T-helper 17 cell (primary cell): Measurements from ENCODE around the gene CHRNB2. TPM values are rescaled to one million over a fixed set of nuclear protein-coding genes. Genes with fewer than 3 reads are reported as not detected.

Source experiments
- ATAC-seq: fragments of 150-1000 bp; cut with Tn5 transposase; 2 replicates; pipeline ENCODE4 v1.10.0; 2021; ENCODE audit warnings: mild to moderate bottlenecking, moderate library complexity
- DNase-seq, 3 donors: peaks; one replicate each; pipeline versions ENCODE4 v3.0.0 to v3.0.0-alpha.2; 2020 to 2021
- H3K9me3 ChIP-seq: one replicate; pipeline ENCODE4 v1.7.0; 2013; ENCODE audit warnings: low read length, mild to moderate bottlenecking; ENCODE audit not compliant: control insufficient read depth, poor library complexity, severe bottlenecking
- H3K27ac Mint-ChIP-seq: one replicate; pipeline ENCODE4 v1.8.0; 2022; ENCODE audit warnings: mild to moderate bottlenecking, moderate library complexity, mixed read lengths
- H3K27me3 Mint-ChIP-seq: one replicate; pipeline ENCODE4 v1.8.0; 2022; ENCODE audit warnings: mixed read lengths
- H3K36me3 Mint-ChIP-seq: one replicate; pipeline ENCODE4 v1.8.0; 2022; ENCODE audit warnings: low read depth, mixed read lengths
- H3K4me1 Mint-ChIP-seq: one replicate; pipeline ENCODE4 v1.8.0; 2022; ENCODE audit warnings: mild to moderate bottlenecking, mixed read lengths
- H3K4me3 Mint-ChIP-seq: one replicate; pipeline ENCODE4 v1.8.0; 2022; ENCODE audit warnings: mild to moderate bottlenecking, moderate library complexity, mixed read lengths
- total RNA-seq, 4 donors: library from RNA in 2 of 4; stranded (reverse) in 2 of 4; gene quantifications; one replicate each; pipeline ENCODE4 v1.2.3 and lab custom pipeline; 2022 to 2026

The CHRNB2 gene
- total RNA-seq, 2 donors from 2014 or later: not detected

GRCh38 chr1:154546264-154547063 is 21.1 kb upstream of the CHRNB2 start:
- Mint-ChIP-seq H3K4me3 (no peak overlapping the region), H3K27ac (no peak overlapping the region), H3K27me3 (peaks cover 15% of the 10 kb centered on the region), H3K36me3 (peaks cover 6% of the 10 kb centered on the region), H3K4me1 (peaks cover 11% of the 10 kb centered on the region)
- H3K9me3 ChIP-seq: no peaks in the 10 kb centered on the region
- DNase-seq (peak in 2 of 3 donors; percentile 30 to 34), ATAC-seq (peak; percentile 85)

DNA sequence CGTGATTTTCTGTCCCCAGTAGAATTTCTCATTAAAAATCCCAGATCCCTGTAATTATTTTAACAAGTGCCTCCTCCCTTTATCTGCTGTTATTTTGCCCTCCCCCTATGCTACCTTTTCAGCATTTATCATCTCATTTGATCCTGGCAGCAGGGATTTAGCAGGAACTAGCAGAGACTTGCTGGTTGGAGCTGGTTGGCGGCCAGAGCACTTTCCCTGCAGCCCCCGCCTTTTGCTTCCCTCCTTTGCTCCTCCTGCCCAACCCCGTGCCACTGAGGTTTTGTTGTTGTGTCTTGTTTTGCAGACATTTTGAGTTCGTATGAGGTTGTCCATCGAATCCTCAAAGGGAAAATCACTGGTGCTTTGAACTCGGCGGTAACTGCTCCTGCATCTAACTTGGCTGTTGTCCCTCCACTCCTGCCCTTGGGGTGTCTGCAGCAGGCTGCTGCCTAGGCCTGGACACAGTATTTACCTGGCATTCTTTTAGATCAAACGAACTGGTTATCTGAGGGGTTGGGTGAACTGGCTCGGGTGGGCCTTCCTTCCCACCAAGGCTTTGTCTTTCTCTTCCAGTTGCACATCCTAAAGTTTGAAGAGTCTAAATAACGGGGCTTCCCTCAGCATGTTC is 20.4 kb upstream of the CHRNB2 start:
- Mint-ChIP-seq H3K4me3 (no peak overlapping the region), H3K36me3 (peaks cover 6% of the 10 kb centered on the region), H3K27me3 (peaks cover 9% of the 10 kb centered on the region), H3K4me1 (peaks cover 11% of the 10 kb centered on the region), H3K27ac (no peak overlapping the region)
- H3K9me3 ChIP-seq: no peaks in the 10 kb centered on the region
- DNase-seq: no peak
- no peak for ATAC-seq

GRCh38 chr1:154548028-154548427 is 19.6 kb upstream of the CHRNB2 start:
- peaks cover 11% of the 10 kb centered on the region for H3K4me1 Mint-ChIP-seq
- H3K4me3 Mint-ChIP-seq: no peak overlapping the region
- no peaks in the 10 kb centered on the region for H3K9me3 ChIP-seq
- peaks cover 6% of the 10 kb centered on the region for H3K36me3 Mint-ChIP-seq
- DNase-seq (no peak), ATAC-seq (no peak)
- H3K27ac Mint-ChIP-seq: no peak overlapping the region
- peaks cover 6% of the 10 kb centered on the region for H3K27me3 Mint-ChIP-seq

DNA sequence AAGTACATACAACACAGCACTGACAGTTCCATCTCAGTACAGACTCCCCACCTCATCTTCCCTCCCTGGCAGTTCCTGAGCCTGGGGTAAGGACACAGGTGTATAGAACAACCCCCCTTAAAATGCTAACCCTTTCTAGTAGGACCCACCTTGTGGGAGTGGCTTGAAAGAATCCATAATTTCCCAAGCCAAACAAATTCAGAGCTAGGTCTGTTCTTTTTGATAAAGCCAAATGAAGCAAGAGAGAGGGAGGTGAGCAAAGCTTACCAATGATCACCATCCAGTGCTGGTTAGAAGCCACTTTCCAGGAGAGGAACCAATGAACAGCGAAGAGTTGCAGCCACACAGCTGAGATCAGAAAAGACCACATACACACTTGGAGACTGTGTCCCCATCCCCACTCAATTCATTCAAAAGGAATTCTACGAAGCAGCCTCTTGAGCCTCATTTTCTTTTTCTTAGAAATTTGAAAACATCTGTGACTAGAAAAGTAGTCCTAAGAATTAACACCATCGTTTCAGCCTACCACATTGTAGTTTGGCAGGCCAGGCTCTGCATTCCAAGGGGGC is 18.3 kb upstream of the CHRNB2 start:
- H3K27ac Mint-ChIP-seq: peak overlapping the region; percentile 56
- H3K9me3 ChIP-seq: no peaks in the 10 kb centered on the region
- DNase-seq (no peak), ATAC-seq (no peak)
- H3K4me1 Mint-ChIP-seq: peaks cover 17% of the 10 kb centered on the region
- H3K27me3 Mint-ChIP-seq: peaks cover 6% of the 10 kb centered on the region
- peaks cover 10% of the 10 kb centered on the region for H3K36me3 Mint-ChIP-seq
- no peak overlapping the region for H3K4me3 Mint-ChIP-seq

- no peak overlapping the region for H3K27ac Mint-ChIP-seq
- no peaks in the 10 kb centered on the region for H3K27me3 Mint-ChIP-seq
- no peak overlapping the region for H3K4me3 Mint-ChIP-seq
- peaks cover 10% of the 10 kb centered on the region for H3K36me3 Mint-ChIP-seq
- DNase-seq (no peak), ATAC-seq (no peak)
- peaks cover 17% of the 10 kb centered on the region for H3K4me1 Mint-ChIP-seq
- no peaks in the 10 kb centered on the region for H3K9me3 ChIP-seq
These were observed 17.5 kb upstream of the CHRNB2 start for GRCh38 chr1:154550070-154550469.

GRCh38 chr1:154550657-154551056 is 16.9 kb upstream of the CHRNB2 start:
- H3K27me3 Mint-ChIP-seq: no peaks in the 10 kb centered on the region
- no peak overlapping the region for H3K27ac Mint-ChIP-seq
- no peak for ATAC-seq
- peaks cover 17% of the 10 kb centered on the region for H3K4me1 Mint-ChIP-seq
- peaks cover 10% of the 10 kb centered on the region for H3K36me3 Mint-ChIP-seq
- no peak for DNase-seq
- H3K4me3 Mint-ChIP-seq: no peak overlapping the region
- no peaks in the 10 kb centered on the region for H3K9me3 ChIP-seq

- no peak overlapping the region for H3K27ac Mint-ChIP-seq
- no peak for DNase-seq
These were observed 16.1 kb upstream of the CHRNB2 start for GRCh38 chr1:154551474-154551873.

GRCh38 chr1:154552036-154552435 is 15.5 kb upstream of the CHRNB2 start:
- Mint-ChIP-seq H3K36me3 (peaks cover 10% of the 10 kb centered on the region), H3K27ac (no peak overlapping the region), H3K4me3 (no peak overlapping the region), H3K4me1 (peaks cover 20% of the 10 kb centered on the region), H3K27me3 (no peaks in the 10 kb centered on the region)
- no peak for ATAC-seq
- DNase-seq: no peak
- no peaks in the 10 kb centered on the region for H3K9me3 ChIP-seq

More at GRCh38 chr1:154551474-154551873, 16.1 kb upstream of the CHRNB2 start:
- Mint-ChIP-seq H3K4me1 (peaks cover 21% of the 10 kb centered on the region), H3K4me3 (no peak overlapping the region), H3K36me3 (peaks cover 10% of the 10 kb centered on the region), H3K27me3 (no peaks in the 10 kb centered on the region)
- ATAC-seq: no peak
- no peaks in the 10 kb centered on the region for H3K9me3 ChIP-seq

- no peaks in the 10 kb centered on the region for H3K9me3 ChIP-seq
- Mint-ChIP-seq H3K27ac (no peak overlapping the region), H3K27me3 (no peaks in the 10 kb centered on the region), H3K4me1 (peaks cover 29% of the 10 kb centered on the region), H3K36me3 (peaks cover 15% of the 10 kb centered on the region), H3K4me3 (no peak overlapping the region)
- ATAC-seq (no peak), DNase-seq (no peak)
These were observed 14.2 kb upstream of the CHRNB2 start for GRCh38 chr1:154553056-154554030.

- Mint-ChIP-seq H3K27me3 (no peaks in the 10 kb centered on the region), H3K4me3 (peak overlapping the region; percentile 99), H3K4me1 (peaks cover 30% of the 10 kb centered on the region), H3K27ac (peak overlapping the region; percentile 97), H3K36me3 (peaks cover 10% of the 10 kb centered on the region)
- ATAC-seq (no peak), DNase-seq (no peak)
- H3K9me3 ChIP-seq: no peaks in the 10 kb centered on the region
These were observed 11.2 kb upstream of the CHRNB2 start for GRCh38 chr1:154556422-154556821.

DNA sequence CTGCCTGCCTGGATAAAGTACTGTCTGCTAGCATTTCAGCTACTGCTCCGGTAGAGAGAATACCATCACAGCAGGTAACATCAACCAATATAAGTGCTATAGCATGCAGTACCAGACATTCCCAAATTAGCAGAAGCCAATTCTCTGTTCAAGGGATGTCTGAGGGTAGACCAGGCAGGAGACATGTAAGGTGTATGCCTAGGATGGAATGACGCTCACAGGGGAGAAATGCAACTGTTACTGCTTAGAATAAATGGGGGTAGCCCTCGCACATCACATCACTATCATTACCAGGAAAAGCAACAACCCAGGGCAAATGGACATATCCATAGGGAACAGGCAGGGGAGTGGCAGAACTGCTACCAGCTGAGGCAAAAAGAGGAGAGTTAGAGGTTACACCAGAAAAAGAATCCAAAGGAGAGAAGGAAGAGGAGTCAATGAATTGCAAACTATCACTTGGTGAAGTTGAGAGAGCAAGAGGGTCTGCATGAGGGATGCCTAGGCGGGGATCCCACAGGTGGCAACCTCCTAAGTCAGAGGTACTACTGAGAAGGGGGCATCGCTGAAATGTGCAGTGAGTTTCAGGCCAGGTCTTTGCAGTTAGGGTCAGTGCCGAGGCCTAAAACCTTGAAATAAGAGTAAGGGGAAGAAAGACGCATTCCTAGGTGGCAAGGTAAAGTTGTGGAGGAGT is 10.2 kb upstream of the CHRNB2 start:
- ATAC-seq: no peak
- peaks cover 10% of the 10 kb centered on the region for H3K36me3 Mint-ChIP-seq

DNA sequence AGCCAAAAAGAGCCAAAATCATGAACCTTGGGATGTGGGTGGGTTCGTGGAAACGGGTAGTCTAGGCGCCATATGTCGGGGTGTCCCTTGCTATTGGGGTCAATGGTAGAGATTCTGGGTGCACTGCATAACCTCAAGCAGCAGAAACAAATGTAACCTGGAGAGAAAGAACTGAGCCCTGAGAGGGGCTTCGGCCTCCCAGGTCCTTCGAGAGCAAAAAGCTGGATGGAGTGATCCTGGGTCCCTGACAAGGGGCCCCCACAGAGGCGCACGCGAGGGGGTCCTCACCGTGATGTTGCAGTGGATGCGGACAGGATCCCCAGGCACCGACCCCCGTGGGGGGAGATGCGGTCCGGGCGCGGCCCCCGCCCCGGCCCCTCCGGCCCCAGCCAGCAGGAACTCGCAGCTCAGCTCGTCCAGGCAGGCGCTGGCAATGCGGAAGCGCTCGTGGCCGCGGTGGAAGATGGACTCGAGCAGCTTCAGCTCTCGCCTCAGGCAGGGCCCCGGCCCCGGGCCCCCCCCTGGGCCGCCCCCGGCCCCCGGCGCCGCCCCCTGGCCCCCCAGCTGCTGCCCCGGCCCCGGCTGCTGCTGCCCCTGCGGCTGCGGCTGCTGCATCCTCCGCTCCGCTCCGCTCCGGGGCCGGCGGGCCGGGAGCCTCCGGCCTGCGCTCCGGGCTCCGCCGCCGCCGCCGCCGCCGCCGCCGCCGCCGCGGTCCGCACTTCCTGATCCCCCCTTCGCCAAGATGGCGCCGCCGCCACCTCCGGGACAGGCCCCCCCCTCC is 9.4 kb upstream of the CHRNB2 start, which contains the start of gene UBE2Q1:
Gene UBE2Q1 (minus strand): TSS at position 724 of the 781 bp plus-strand sequence. CDS start 109 bp downstream, at position 615.
- ATAC-seq: no peak
- Mint-ChIP-seq H3K27ac (peak within 1 kb of the TSS; percentile 97), H3K36me3 (peaks cover 10% of the 10 kb centered on the region), H3K4me1 (peaks cover 30% of the 10 kb centered on the region), H3K27me3 (no peaks in the 10 kb centered on the region), H3K4me3 (peak within 1 kb of the TSS; percentile 99)
- DNase-seq: peak in 1 of 3 donors; percentile 24
- H3K9me3 ChIP-seq: no peaks in the 10 kb centered on the region

More for the DNA sequence above, 10.2 kb upstream of the CHRNB2 start:
- peaks cover 30% of the 10 kb centered on the region for H3K4me1 Mint-ChIP-seq
- H3K27ac Mint-ChIP-seq: peak overlapping the region; percentile 97
- no peaks in the 10 kb centered on the region for H3K9me3 ChIP-seq
- no peaks in the 10 kb centered on the region for H3K27me3 Mint-ChIP-seq
- no peak for DNase-seq
- peak overlapping the region; percentile 99 for H3K4me3 Mint-ChIP-seq
